HG03039 (cell line): ENCODE measurements around the gene C1QTNF8.

Experiments
- ATAC-seq: cut with Tn5 transposase; IDR thresholded peaks from one replicate; pipeline ENCODE4 v1.9.1; 2021; ENCODE audit warnings: mild to moderate bottlenecking, moderate library complexity; ENCODE audit not compliant: unreplicated experiment

Gene C1QTNF8

DNA sequence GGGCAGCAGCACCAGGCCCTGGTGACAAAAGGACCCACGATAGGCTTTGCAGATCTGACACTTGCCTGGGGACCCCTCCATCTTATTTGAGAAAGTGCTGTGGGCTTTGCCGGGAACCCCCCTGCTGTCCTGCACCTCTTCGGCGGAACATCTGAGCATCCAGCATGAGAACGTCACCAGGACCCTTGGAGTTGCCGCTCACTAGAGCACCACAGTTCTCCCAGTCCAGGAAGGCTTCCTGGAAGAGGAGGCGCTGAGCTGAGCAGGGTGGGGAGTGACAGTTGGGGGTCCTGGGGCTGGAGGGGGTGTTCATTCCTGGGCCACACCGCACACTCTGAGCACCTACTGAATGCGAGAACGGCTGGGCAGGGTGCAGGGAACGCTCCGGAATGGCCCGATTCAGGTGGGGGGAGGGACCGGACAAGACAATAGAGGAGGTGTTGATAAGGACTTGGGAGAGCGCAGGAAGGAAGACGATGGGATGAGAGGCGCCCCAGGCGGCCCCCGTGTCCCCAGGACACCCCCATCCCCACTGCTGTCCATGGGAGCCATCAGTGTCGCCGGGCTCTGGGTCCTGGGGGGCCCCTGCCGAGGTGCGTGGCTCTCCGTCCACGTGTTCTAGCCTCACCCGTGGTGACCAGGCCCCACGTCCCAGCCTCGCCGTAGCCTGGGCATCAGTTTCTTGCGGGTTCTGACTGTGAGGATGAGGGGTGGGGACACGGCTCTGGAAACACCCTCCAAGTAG lies 32.1 kb upstream of the C1QTNF8 start:
- ATAC-seq = no peak

- ATAC-seq = no peak
Measured at GRCh38 chr16:1127101-1127500, 31.1 kb upstream of the C1QTNF8 start.

DNA sequence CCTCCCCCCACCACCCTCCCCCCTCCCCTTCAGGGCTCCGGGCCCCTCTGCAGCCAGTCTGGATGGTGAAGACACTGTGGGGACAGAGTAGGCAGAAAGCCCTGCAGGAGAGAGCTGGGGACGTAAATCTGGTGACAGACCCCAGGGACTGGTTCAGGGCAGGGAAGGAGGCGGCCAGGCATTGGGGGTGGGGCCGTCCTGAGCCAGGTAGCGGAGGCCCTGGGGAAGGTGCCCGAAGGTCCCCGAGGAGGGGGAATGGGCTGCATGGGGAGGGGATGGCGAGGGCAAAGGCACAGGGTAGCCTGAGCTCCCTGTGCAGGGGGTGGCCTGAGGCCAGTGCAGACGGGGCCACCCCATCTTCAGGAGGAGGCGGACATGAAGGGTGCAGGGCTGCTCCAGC lies 30.5 kb upstream of the C1QTNF8 start:
- no peak for ATAC-seq

DNA sequence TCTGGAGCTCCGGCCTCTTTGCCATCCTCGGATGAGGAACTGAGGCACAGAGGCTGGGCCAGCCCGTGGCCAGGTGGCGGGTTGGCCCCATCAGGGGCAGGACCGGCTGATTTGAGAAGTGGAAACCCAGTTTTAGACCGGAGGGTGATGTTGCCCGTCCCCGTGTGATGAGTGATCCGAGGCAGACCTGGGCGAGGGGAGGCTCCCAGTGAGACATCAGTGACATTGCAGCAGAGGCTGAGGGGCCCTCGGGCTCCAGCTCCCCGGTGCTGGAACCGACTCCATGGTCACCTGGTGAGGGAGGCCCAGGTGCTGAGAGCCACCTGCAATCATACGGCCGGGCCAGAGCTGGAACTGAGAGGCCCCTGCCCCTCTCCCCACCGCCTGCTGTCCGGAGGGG lies 30.0 kb upstream of the C1QTNF8 start:
- no peak for ATAC-seq

GRCh38 chr16:1125471-1125870 lies 29.4 kb upstream of the C1QTNF8 start:
- ATAC-seq = no peak

DNA sequence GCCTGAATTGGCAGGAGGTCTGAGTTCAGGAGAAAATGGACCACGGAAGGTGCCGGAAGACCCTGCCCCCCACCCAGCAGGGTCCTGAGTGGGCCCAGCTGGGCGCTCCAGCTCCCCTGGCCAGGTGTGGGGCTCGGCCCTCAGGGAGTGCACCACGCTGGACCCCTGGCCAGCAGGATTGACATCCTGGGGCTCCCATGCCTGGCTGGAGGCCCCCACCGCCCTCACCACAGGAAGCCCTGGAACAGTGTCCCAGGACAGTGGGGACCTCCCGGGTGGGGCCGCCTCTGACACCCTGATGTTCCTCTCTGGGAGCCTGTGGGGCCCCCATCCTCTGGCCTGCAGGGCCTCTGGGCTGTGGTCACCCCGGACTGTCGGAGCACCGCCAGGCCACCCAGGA lies 28.8 kb upstream of the C1QTNF8 start:
- no peak for ATAC-seq

GRCh38 chr16:1124291-1124690 lies 28.2 kb upstream of the C1QTNF8 start:
- no peak for ATAC-seq

DNA sequence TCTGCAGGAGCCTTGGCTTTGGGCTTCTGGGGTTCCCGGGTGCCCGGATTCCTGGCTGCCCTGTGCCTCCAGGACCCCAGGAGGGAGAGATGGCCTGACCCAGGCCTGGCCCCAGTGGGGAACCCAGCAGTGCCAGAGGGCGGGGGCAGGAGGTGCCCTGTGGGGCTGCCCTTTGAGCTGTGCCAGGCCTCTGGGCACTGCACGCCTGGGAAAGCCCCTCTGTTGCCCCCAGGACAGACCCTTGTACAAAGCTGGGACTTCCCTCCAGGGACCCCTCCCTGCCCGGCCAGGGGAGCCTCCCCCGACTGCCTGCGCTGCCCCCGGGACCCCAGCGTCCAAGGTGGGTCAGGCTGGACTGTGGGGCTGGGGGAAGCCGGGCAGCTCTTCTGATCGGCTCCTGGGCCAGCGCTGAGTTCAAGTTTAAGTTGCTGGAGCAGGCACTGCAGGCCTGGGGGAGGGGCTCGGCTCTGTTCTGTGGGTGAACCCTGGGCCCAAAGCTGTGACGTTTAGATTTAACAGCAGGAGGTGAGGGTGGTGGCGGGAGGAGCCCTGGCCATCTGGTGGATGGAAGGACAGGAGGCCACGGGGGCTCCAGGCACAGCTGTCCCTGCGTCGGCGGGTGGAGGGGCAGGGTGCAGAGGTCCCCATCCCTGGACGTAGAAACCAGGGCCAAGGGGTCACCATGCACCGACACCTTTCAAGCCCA lies 27.6 kb upstream of the C1QTNF8 start:
- no peak for ATAC-seq

- ATAC-seq = no peak
Measured at GRCh38 chr16:1122398-1122765, 26.3 kb upstream of the C1QTNF8 start.

- ATAC-seq = no peak
Measured at GRCh38 chr16:1121601-1122397, 25.8 kb upstream of the C1QTNF8 start.

DNA sequence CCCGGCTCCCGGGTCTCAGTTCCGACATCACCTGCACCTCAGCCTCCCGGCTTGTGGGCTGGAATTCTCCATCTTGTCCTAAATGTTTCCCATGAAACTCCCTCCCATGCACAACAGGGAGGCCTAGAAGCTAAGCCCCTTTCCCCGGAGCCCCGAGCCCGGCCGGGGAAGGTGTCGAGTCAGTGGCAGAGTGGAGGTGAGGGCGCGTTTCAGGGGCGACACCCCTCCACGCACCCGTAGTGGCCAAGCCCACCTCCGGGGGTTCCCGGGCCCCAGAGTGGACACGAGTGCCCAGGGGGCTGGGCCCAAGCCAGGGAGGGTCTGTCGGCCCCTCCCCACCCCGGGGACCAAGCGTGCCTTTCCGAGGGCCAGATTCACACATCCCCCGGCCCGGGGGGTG lies 25.0 kb upstream of the C1QTNF8 start:
- no peak for ATAC-seq

DNA sequence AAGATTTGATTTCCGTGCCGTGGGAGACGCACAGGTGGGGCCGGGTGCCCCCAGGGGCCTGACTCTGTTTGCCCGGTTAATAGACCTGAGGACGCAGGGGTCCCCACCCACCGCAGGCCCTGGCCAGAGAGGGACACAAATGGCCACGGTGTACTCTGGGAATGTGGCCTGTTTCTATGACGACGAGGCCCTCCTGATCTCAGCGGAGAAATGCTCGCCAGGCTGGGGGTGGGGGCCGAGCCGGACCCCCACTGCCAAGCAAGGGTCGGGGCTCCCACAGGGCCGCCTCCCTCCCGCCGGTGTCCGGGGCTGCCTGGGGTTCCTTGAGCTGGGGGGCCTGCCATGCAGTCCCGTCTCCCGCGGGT lies 24.5 kb upstream of the C1QTNF8 start:
- ATAC-seq = no peak

GRCh38 chr16:1119766-1120576 lies 23.9 kb upstream of the C1QTNF8 start:
- no peak for ATAC-seq

DNA sequence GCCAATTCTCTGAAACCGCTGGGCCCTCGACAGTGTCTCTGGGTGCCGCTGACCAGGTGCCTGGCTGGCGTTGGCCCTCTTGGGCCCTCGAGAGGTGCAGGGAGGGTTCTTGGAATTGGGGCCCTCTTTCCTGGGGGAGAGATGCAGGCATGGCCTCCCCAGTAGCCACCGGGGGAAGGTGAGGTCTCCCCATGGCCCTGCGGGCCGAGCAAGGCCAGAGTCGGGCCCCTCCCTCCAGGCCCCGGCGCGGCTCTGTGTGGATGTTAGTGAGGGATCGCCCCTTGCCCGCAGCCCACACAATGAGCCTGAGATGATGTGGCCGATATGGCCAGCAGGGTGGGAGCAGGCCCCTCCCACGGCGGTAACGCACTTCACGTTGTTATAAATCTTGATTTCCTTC lies 23.1 kb upstream of the C1QTNF8 start:
- no peak for ATAC-seq

DNA sequence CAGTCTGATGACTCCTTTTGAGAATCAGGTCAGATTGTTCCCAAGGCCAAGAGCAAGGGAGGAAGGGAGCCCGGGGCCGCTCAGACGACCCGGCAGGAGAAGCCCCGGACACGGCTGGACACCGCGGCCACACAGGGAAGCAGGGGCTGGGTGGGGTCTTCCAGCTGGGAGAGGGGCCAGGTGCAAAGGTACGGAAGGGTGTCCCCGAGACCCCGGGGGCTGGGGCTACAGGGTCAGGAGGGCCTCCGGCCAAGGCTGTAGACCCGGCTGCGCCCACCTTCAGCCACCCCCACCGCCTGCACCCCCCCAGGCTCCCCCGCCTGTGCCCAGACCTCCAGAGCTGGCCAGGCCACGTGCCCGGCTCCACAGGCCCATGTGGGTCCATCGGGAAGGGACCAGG lies 21.9 kb upstream of the C1QTNF8 start:
- no peak for ATAC-seq

- ATAC-seq = no peak
Measured at GRCh38 chr16:1117176-1117900, 21.3 kb upstream of the C1QTNF8 start.

DNA sequence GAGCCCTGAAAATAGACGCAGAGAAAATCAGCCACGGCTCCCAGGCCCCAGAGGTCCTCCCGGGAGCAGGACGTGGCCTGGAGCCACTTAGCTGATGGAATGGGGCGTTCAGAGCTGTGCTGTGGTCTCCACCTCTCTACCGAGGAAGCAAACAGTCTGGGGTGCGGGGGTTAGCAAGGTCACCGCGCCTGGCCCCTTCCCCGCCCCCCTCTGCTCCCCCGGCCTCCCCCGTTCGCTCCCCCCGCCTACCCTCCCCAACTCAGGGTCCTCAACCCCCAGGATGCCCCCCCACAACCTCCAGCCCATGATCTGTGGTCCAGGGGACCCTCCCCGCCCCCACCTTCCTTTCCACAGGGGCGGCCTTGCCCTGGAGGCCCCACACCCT lies 20.6 kb upstream of the C1QTNF8 start:
- no peak for ATAC-seq

GRCh38 chr16:1113889-1114526 lies 18.0 kb upstream of the C1QTNF8 start:
- ATAC-seq = no peak

- no peak for ATAC-seq
Measured at GRCh38 chr16:1113489-1113888, 17.4 kb upstream of the C1QTNF8 start.
